ENCODE measurements around the gene UXS1. TPM values are rescaled to one million over a fixed set of nuclear protein-coding genes. Genes with fewer than 3 reads are reported as not detected.
A peak's percentile ranks its signal among the peaks of the same experiment; 100 is the strongest.

UXS1 gene
- total RNA-seq, 2 experiments from 2014 or later = 95.3 to 100 TPM

DNA sequence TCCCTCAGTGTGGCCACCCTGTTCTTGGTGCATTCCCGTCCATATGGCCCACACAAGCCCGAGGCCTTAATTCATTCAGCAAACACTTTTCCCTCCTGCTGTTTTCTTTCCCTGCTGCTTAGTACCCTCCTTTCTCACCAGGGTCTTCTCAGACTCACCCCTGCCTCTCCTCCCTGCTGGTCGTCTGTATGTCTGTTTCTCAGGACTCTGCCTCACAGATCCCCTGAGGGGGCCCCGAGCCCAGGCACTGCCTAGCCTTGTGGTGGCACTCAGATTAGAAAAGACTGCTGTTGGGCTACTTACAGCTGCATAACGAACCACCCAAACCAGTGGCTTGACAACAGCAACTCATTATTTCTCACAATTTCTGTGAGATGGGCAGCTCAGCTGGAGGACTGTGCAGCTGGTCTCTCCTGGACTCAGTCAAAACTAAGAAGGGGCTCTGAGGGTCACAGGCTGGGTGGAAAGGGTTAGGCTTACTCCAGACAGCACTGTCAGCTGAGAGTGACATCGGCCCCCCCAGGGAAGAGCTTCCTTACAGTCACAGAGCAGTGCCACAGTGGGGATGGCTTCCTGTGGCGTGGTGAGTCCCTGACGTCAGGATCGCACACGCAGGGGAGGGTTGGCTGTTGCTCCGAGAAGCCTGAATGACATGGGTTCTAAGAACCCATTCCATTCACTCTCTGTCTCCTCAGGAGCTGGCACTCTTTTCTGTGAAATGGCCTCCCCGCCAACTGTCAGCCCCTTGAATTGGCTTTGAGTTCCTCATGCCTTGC lies 139.0 kb downstream of the UXS1 start:
- Mint-ChIP-seq H3K36me3 (ENCODE audit: low read depth) (peaks cover 27% of the 10 kb centered on the region), H3K27ac (peak overlapping the region; percentile 87), H3K4me1 (ENCODE audit: low read depth) (peaks cover 83% of the 10 kb centered on the region), H3K27me3 (ENCODE audit: low read depth) (no peaks in the 10 kb centered on the region), H3K9me3 (ENCODE audit: insufficient read depth) (peaks cover 3% of the 10 kb centered on the region), H3K4me3 (peak overlapping the region; percentile 13)
- peak; percentile 68 for ATAC-seq
- POLR2A ChIA-PET = interaction anchor here (0.6 kb wide), 1 partner anchor 513 kb away, joined by 3 read pairs; no protein-coding TSS in a partner anchor
- DNase-seq = peak; percentile 75
- CTCF ChIA-PET = no interaction called here

DNA sequence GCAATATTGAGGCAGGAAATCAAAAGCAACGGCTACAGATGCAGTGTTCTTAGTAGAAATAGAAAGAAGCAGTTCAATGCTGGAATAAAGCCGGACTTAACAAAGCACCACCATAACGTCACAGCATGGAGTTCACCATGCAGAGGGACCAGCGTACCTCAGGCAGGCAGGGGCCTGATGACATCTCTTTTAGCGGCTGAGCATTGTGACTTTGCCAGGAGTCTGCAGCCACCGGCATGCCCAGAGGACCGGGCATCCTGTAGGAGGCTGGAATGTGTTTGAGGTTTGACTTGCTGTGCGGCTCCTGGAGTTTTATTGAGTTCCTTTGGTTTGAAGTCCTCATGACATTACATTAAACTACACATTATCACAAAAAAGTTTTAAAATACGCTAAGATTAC lies 139.8 kb downstream of the UXS1 start:
- CTCF ChIA-PET = no interaction called here
- peaks cover 25% of the 10 kb centered on the region for H3K36me3 Mint-ChIP-seq (ENCODE audit: low read depth)
- peak overlapping the region; percentile 61 for H3K27ac Mint-ChIP-seq

DNA sequence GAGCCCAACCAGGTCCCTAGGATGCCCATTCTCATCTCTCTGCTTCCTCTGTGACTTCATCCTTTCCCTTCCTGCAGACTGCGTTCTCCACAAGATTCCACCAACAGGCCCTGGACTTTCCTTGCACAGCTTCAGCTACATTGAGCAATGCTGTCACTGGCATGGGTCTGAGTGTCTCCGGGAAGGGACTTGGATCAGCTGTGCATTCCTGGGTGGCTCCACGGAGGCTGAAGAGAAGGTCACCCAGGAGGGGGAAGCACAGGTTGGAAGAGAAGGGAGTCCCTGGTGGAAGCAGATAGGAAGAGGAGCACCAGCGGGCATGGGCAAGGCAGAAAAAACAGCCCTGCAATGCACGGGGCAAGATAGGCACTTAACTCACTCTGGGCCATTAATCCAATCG lies 140.5 kb downstream of the UXS1 start:
- peaks cover 76% of the 10 kb centered on the region for H3K4me1 Mint-ChIP-seq (ENCODE audit: low read depth)
- H3K27ac Mint-ChIP-seq = peak overlapping the region; percentile 65
- H3K36me3 Mint-ChIP-seq (ENCODE audit: low read depth) = peaks cover 21% of the 10 kb centered on the region
- CTCF ChIA-PET = interaction anchor here (0.7 to 2.9 kb wide), 3 partner anchors 9 to 477 kb away, joined by 3 to 9 read pairs (median 3); a partner anchor contains a TSS
- H3K4me3 Mint-ChIP-seq = no peak overlapping the region
- no peaks in the 10 kb centered on the region for H3K27me3 Mint-ChIP-seq (ENCODE audit: low read depth)
- POLR2A ChIA-PET = interaction anchor here (0.5 kb wide), 1 partner anchor 214 kb away, joined by 3 read pairs; no protein-coding TSS in a partner anchor
- DNase-seq = no peak
- no peak for ATAC-seq
- peaks cover 3% of the 10 kb centered on the region for H3K9me3 Mint-ChIP-seq (ENCODE audit: insufficient read depth)

More for the DNA sequence above, 139.8 kb downstream of the UXS1 start:
- no peak for DNase-seq
- H3K27me3 Mint-ChIP-seq (ENCODE audit: low read depth) = no peaks in the 10 kb centered on the region
- H3K9me3 Mint-ChIP-seq (ENCODE audit: insufficient read depth) = peaks cover 3% of the 10 kb centered on the region
- peaks cover 78% of the 10 kb centered on the region for H3K4me1 Mint-ChIP-seq (ENCODE audit: low read depth)
- POLR2A ChIA-PET = interaction anchor here (0.6 kb wide), 1 partner anchor 512 kb away, joined by 3 read pairs; no protein-coding TSS in a partner anchor
- no peak overlapping the region for H3K4me3 Mint-ChIP-seq
- no peak for ATAC-seq

DNA sequence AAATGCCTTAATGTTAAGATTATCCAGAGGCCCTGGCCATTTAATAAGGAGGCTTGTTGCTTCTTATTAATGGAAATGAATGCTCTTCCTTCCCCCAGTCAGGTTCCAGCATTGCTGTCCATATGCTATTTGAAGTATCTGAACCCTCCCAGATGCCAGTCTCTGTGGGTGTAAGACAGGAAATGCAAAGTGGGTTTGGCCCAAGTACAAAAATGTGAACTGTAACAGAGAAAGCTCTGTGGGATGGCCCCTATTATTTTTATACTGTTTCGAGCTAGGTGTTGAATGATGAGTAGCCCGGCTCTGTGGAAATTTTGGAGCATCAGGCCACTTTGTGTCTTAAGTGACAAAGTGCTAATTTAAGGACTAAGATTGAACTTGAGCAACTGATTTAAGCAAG lies 141.0 kb downstream of the UXS1 start:
- ChIA-PET POLR2A (interaction anchor here (0.5 kb wide), 1 partner anchor 213 kb away, joined by 3 read pairs; no protein-coding TSS in a partner anchor), CTCF (interaction anchor here (0.7 to 2.9 kb wide), 4 partner anchors 9 to 476 kb away, joined by 3 to 9 read pairs (median 3); a partner anchor contains a TSS)
- Mint-ChIP-seq H3K36me3 (ENCODE audit: low read depth) (peaks cover 21% of the 10 kb centered on the region), H3K27me3 (ENCODE audit: low read depth) (no peaks in the 10 kb centered on the region), H3K27ac (peak overlapping the region; percentile 65), H3K4me3 (no peak overlapping the region), H3K4me1 (ENCODE audit: low read depth) (peaks cover 71% of the 10 kb centered on the region), H3K9me3 (ENCODE audit: insufficient read depth) (peaks cover 3% of the 10 kb centered on the region)
- no peak for ATAC-seq
- no peak for DNase-seq

DNA sequence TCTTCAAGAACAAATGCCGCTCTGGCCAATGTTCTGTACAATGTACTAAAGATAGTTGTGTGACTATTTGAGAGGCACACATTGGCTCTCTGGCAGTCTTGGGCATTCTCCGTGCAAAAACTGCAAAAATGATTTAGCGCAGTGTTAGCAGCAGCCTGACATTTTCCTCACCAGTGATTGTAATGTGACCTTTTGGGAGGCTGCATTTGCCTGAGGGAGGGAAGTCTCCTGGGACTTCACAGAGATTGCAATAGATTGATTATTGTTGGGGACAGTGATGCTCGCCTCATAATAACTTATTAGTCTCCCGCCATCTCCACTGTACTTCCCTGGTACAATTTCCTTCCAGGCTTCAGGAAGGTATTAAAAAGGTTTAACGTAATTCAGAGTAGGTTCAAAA lies 149.2 kb downstream of the UXS1 start:
- Mint-ChIP-seq H3K4me3 (no peak overlapping the region), H3K4me1 (ENCODE audit: low read depth) (peaks cover 7% of the 10 kb centered on the region), H3K27ac (no peak overlapping the region), H3K36me3 (ENCODE audit: low read depth) (no peaks in the 10 kb centered on the region), H3K27me3 (ENCODE audit: low read depth) (peaks cover 2% of the 10 kb centered on the region), H3K9me3 (ENCODE audit: insufficient read depth) (no peaks in the 10 kb centered on the region)
- POLR2A ChIA-PET = no interaction called here
- CTCF ChIA-PET = no interaction called here
- DNase-seq (no peak), ATAC-seq (no peak)

DNA sequence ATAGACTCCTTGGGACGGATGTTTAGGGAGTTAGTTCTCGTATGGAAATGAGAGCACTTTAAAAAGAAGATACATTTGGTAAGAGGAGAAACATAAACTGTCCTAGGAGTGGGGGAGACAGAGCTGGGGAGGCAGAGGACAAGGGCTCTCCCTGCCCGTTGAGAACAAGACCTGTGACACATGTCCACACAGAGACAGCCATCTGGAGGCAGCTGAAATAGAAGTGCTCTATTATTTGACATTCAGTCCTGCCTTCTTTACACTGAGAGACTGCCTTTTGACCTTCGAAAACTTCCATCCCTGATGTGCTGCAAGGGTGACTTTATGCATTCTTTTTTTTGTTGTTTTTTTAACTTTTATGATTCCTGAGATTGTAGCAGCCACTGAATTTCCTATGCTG lies 150.1 kb downstream of the UXS1 start:
- no peak for ATAC-seq
- Mint-ChIP-seq H3K4me3 (no peak overlapping the region), H3K9me3 (ENCODE audit: insufficient read depth) (no peaks in the 10 kb centered on the region), H3K36me3 (ENCODE audit: low read depth) (no peaks in the 10 kb centered on the region), H3K27me3 (ENCODE audit: low read depth) (peaks cover 4% of the 10 kb centered on the region), H3K4me1 (ENCODE audit: low read depth) (peaks cover 2% of the 10 kb centered on the region), H3K27ac (no peak overlapping the region)
- ChIA-PET CTCF (no interaction called here), POLR2A (no interaction called here)
- DNase-seq = no peak

All from activated CD8-positive, alpha-beta T cell treated with anti-CD3 and anti-CD28 coated beads, Interleukin-2, amount 10 ng/mL, durations not matched to agents 7 days and 5 days (primary cell).